ENCODE results near the gene TMEM132C. TPM values are rescaled to one million over a fixed set of nuclear protein-coding genes. Genes with fewer than 3 reads are reported as not detected.

TMEM132C gene
- total and polyA plus RNA-seq, 2 experiments from 2014 or later: not detected

- Mint-ChIP-seq H3K9me3 (peaks cover 96% of the 10 kb centered on the region), H3K4me1 (no peaks in the 10 kb centered on the region), H3K36me3 (ENCODE audit: low read depth) (peaks cover 35% of the 10 kb centered on the region; the same call in 2 of the 3 replicates), H3K27me3 (ENCODE audit: insufficient read depth, low read depth, poor library complexity) (no peaks in the 10 kb centered on the region), H3K27ac (no peak overlapping the region), H3K4me3 (no peak overlapping the region)
- no peaks in the 10 kb centered on the region for H3F3A ChIP-seq (replicated peaks; ENCODE audit: low read depth)
- H3K79me2 ChIP-seq (replicated peaks; ENCODE audit: insufficient read depth): no peaks in the 10 kb centered on the region
- no peaks in the 10 kb centered on the region for H3K27me3 ChIP-seq (ENCODE audit: insufficient read depth)
- ATAC-seq (no peak), DNase-seq (ENCODE audit: low spot score) (no peak)
- no peak overlapping the region for H3K4me3 ChIP-seq
- H3K4me2 ChIP-seq: no peak overlapping the region
- H4K20me1 ChIP-seq (replicated peaks; ENCODE audit: insufficient read depth): no peaks in the 10 kb centered on the region
- H3K4me1 ChIP-seq (ENCODE audit: insufficient read depth): no peaks in the 10 kb centered on the region
- H3K36me3 ChIP-seq (ENCODE audit: insufficient read depth): no peaks in the 10 kb centered on the region
- TF ChIP-seq ZNF331 (CRISPR knock-in tag; IDR thresholded peaks at IDR 0.05; ENCODE audit: low read depth) (no peak), ZNF114 (CRISPR knock-in tag; IDR thresholded peaks at IDR 0.05) (no peak), NANOG (IDR thresholded peaks at IDR 0.05; ENCODE audit: borderline replicate concordance) (no peak), POLR2AphosphoS5 (IDR thresholded peaks at IDR 0.05; ENCODE audit: low read depth) (no peak), EZH2 (IDR thresholded peaks at IDR 0.05; ENCODE audit: low read depth, unreplicated experiment) (no peak), STAT1 (IDR thresholded peaks at IDR 0.05; ENCODE audit: unreplicated experiment) (no peak), CTCF (conservative IDR thresholded peaks at IDR 0.05; ENCODE audit: low read depth in 2 of 2) (no peak), CREB1 (CRISPR knock-in tag; IDR thresholded peaks at IDR 0.05; ENCODE audit: low read depth) (no peak), REST (IDR thresholded peaks at IDR 0.05; ENCODE audit: unreplicated experiment) (no peak), EZH2phosphoT487 (IDR thresholded peaks at IDR 0.05; ENCODE audit: unreplicated experiment) (no peak), JUNB (IDR thresholded peaks at IDR 0.05; ENCODE audit: unreplicated experiment) (no peak)
- TF ChIP-seq, protein P1, sequence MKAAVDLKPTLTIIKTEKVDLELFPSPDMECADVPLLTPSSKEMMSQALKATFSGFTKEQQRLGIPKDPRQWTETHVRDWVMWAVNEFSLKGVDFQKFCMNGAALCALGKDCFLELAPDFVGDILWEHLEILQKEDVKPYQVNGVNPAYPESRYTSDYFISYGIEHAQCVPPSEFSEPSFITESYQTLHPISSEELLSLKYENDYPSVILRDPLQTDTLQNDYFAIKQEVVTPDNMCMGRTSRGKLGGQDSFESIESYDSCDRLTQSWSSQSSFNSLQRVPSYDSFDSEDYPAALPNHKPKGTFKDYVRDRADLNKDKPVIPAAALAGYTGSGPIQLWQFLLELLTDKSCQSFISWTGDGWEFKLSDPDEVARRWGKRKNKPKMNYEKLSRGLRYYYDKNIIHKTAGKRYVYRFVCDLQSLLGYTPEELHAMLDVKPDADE (IDR thresholded peaks at IDR 0.05): no peak
- TF ChIP-seq, protein P2, sequence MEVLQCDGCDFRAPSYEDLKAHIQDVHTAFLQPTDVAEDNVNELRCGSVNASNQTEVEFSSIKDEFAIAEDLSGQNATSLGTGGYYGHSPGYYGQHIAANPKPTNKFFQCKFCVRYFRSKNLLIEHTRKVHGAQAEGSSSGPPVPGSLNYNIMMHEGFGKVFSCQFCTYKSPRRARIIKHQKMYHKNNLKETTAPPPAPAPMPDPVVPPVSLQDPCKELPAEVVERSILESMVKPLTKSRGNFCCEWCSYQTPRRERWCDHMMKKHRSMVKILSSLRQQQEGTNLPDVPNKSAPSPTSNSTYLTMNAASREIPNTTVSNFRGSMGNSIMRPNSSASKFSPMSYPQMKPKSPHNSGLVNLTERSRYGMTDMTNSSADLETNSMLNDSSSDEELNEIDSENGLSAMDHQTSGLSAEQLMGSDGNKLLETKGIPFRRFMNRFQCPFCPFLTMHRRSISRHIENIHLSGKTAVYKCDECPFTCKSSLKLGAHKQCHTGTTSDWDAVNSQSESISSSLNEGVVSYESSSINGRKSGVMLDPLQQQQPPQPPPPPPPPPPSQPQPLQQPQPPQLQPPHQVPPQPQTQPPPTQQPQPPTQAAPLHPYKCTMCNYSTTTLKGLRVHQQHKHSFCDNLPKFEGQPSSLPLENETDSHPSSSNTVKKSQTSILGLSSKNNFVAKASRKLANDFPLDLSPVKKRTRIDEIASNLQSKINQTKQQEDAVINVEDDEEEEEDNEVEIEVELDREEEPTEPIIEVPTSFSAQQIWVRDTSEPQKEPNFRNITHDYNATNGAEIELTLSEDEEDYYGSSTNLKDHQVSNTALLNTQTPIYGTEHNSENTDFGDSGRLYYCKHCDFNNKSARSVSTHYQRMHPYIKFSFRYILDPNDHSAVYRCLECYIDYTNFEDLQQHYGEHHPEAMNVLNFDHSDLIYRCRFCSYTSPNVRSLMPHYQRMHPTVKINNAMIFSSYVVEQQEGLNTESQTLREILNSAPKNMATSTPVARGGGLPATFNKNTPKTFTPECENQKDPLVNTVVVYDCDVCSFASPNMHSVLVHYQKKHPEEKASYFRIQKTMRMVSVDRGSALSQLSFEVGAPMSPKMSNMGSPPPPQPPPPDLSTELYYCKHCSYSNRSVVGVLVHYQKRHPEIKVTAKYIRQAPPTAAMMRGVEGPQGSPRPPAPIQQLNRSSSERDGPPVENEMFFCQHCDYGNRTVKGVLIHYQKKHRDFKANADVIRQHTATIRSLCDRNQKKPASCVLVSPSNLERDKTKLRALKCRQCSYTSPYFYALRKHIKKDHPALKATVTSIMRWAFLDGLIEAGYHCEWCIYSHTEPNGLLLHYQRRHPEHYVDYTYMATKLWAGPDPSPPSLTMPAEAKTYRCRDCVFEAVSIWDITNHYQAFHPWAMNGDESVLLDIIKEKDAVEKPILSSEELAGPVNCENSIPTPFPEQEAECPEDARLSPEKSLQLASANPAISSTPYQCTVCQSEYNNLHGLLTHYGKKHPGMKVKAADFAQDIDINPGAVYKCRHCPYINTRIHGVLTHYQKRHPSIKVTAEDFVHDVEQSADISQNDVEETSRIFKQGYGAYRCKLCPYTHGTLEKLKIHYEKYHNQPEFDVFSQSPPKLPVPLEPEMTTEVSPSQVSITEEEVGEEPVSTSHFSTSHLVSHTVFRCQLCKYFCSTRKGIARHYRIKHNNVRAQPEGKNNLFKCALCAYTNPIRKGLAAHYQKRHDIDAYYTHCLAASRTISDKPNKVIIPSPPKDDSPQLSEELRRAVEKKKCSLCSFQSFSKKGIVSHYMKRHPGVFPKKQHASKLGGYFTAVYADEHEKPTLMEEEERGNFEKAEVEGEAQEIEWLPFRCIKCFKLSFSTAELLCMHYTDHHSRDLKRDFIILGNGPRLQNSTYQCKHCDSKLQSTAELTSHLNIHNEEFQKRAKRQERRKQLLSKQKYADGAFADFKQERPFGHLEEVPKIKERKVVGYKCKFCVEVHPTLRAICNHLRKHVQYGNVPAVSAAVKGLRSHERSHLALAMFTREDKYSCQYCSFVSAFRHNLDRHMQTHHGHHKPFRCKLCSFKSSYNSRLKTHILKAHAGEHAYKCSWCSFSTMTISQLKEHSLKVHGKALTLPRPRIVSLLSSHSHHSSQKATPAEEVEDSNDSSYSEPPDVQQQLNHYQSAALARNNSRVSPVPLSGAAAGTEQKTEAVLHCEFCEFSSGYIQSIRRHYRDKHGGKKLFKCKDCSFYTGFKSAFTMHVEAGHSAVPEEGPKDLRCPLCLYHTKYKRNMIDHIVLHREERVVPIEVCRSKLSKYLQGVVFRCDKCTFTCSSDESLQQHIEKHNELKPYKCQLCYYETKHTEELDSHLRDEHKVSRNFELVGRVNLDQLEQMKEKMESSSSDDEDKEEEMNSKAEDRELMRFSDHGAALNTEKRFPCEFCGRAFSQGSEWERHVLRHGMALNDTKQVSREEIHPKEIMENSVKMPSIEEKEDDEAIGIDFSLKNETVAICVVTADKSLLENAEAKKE (CRISPR knock-in tag; IDR thresholded peaks at IDR 0.05): no peak
- H3K27ac ChIP-seq (ENCODE audit: low read depth): no peak overlapping the region
- H3K9me2 ChIP-seq (ENCODE audit: insufficient read depth): no peaks in the 10 kb centered on the region
- H2AFZ ChIP-seq: no peak overlapping the region
These were observed 485.4 kb downstream of the TMEM132C start for GRCh38 chr12:128752386-128752785.

Data from GM23338 (cell line).